ENCODE results near the gene WRNIP1. TPM values are rescaled to one million over a fixed set of nuclear protein-coding genes. Genes with fewer than 3 reads are reported as not detected.
A peak's percentile ranks its signal among the peaks of the same experiment; 100 is the strongest.

Gene WRNIP1
- total and polyA plus RNA-seq, 9 of the 15 experiments (the other 6 are each of a cell fraction or from before 2014, with no cell fraction given) = 13.2 to 63.6 (median 48.6) TPM

- TF ChIP-seq RREB1 (CRISPR knock-in tag; IDR thresholded peaks at IDR 0.05) (no peak), ZBTB33 (CRISPR knock-in tag; IDR thresholded peaks at IDR 0.05) (peak; percentile 39; the same call in 1 of the 2 replicates), ZFX (CRISPR knock-in tag; IDR thresholded peaks at IDR 0.05) (no peak), ZNF551 (CRISPR knock-in tag; IDR thresholded peaks at IDR 0.05) (no peak), SMC3 (conservative IDR thresholded peaks at IDR 0.05; ENCODE audit: insufficient read depth, low read depth, low read length) (no peak), MTA2 (IDR thresholded peaks at IDR 0.05; ENCODE audit: low read depth) (0 out of 2 replicates have a peak, but pooled peaks have one; percentile 27), MAX (CRISPR knock-in tag; IDR thresholded peaks at IDR 0.05) (no peak), EP400 (IDR thresholded peaks at IDR 0.05) (no peak), NCOR1 (IDR thresholded peaks at IDR 0.05) (peak; percentile 27; the same call in 1 of the 2 replicates), PRMT5 (CRISPR knock-in tag; IDR thresholded peaks at IDR 0.05) (no peak), GABPB2 (CRISPR knock-in tag; conservative IDR thresholded peaks at IDR 0.05) (no peak), TAF9B (IDR thresholded peaks at IDR 0.05; ENCODE audit: partially characterized antibody) (no peak), ARID4B (CRISPR knock-in tag; IDR thresholded peaks at IDR 0.05) (no peak), WHSC1 (IDR thresholded peaks at IDR 0.05; ENCODE audit: low read length) (no peak), CSDE1 (IDR thresholded peaks at IDR 0.05) (no peak)
Measured at GRCh38 chr6:2760882-2761842, 4.0 kb upstream of the WRNIP1 start (continued).
